GM21360 (cell line): Measurements from ENCODE around the gene FAM98B.

Source experiments
- ATAC-seq: cut with Tn5 transposase; IDR thresholded peaks from one replicate; pipeline ENCODE4 v1.9.1; 2021; ENCODE audit warnings: mild to moderate bottlenecking, moderate library complexity; ENCODE audit not compliant: unreplicated experiment

Gene FAM98B

GRCh38 chr15:38534691-38535090 lies 80.8 kb downstream of the FAM98B start:
- no peak for ATAC-seq

- ATAC-seq = no peak
These were observed 81.7 kb downstream of the FAM98B start for GRCh38 chr15:38535491-38536200.

DNA sequence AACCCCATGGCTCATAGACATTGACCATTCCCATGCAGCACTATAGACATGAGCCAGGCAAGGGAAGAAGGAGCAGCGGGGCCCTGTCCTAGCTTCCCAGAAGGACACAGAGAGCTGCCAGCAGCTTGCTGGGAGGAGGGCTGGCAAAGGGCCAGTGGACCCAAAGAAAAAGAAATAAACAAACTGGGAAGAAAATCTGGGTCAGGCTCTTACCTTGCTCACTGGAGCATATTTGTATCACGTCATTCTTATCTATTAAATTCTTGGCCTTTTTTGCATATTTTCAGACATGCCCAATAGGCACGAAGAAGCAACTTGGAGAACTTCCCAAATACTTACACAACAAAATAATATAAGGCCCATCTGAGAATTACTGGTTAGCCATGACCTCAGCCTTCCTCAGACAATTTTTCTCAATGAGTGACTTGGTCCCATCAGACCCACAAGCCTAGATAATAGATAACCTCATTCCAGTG lies 82.3 kb downstream of the FAM98B start:
- ATAC-seq = no peak
